Aorta (tissue), 5 donors: ENCODE results near the gene PINK1. TPM values are rescaled to one million over a fixed set of nuclear protein-coding genes. Genes with fewer than 3 reads are reported as not detected.
A peak's percentile ranks its signal among the peaks of the same experiment; 100 is the strongest.

Source experiments
- ATAC-seq: fragments of 200-7000 bp; cut with Tn5 transposase; one replicate; pipeline ENCODE4 v1.9.1; 2022; ENCODE audit warnings: moderate library complexity; ENCODE audit not compliant: low FRiP score
- DNase-seq, 2 donors: peaks; one replicate each; pipeline ENCODE4 v3.0.0-alpha.2; 2020
- H3K27ac ChIP-seq, 2 donors: one replicate each; pipeline ENCODE4 v1.5.1; 2013; ENCODE audit warnings: low read length in 2 of 2, mild to moderate bottlenecking in 2 of 2, moderate library complexity in 2 of 2, control low read depth in 1 of 2, inconsistent platforms in 1 of 2, low read depth in 1 of 2
- H3K27me3 ChIP-seq, 2 donors: one replicate each; pipeline ENCODE4 v1.6.1; 2013; ENCODE audit warnings: control low read depth in 1 of 2, low read length in 1 of 2, mild to moderate bottlenecking in 1 of 2, moderate library complexity in 1 of 2; ENCODE audit not compliant: insufficient read depth in 2 of 2, control insufficient read depth in 1 of 2
- H3K36me3 ChIP-seq, 2 donors: one replicate each; pipeline ENCODE4 v1.6.1; 2013; ENCODE audit warnings: control low read depth in 1 of 2, low read length in 1 of 2, mild to moderate bottlenecking in 1 of 2; ENCODE audit not compliant: insufficient read depth in 2 of 2, control insufficient read depth in 1 of 2
- H3K4me1 ChIP-seq, 2 donors: one replicate each; pipeline ENCODE4 v1.6.1; 2013; ENCODE audit warnings: low read length in 2 of 2, control low read depth in 1 of 2, mild to moderate bottlenecking in 1 of 2, moderate library complexity in 1 of 2; ENCODE audit not compliant: insufficient read depth in 2 of 2, control insufficient read depth in 1 of 2
- H3K4me3 ChIP-seq, 2 donors: one replicate each; pipeline ENCODE4 v1.5.1; 2013; ENCODE audit warnings: low read length in 2 of 2, control low read depth in 1 of 2, mild to moderate bottlenecking in 1 of 2
- H3K9me3 ChIP-seq: one replicate; pipeline ENCODE4 v1.6.1; 2013; ENCODE audit warnings: mild to moderate bottlenecking, low read length; ENCODE audit not compliant: control insufficient read depth
- WGBS, 2 donors: extraction: QIAGEN DNeasy Blood & Tissue Kit; methylation state at CpG; one replicate each; pipeline ENCODE4 v1.1.7; 2013; 5-methylcytosine and 5-hydroxymethylcytosine counted together
- intact Hi-C, 2 donors: fragments of 100-400 bp; cut with DNase I; formaldehyde crosslinking; loops; one replicate each; pipeline versions ENCODE4 v1.14.2 to v1.15.0; 2022
- long read RNA-seq, 2 donors: library from polyadenylated mRNA; unstranded; transcript quantifications; one replicate each; pipeline ENCODE4 v2.0.0, GENCODE V29; 2020 to 2021
- polyA plus RNA-seq, 2 donors: library from polyadenylated mRNA; stranded (reverse); fragments of 200-250 nt; gene quantifications; one replicate each; pipeline ENCODE4 v1.2.3, GENCODE V29; 2013
- total RNA-seq, 2 donors: library from RNA; stranded (reverse); fragmentation: NEBNext Ultra II Directional; extraction: Animal tissue kit (Norgen Biotek cat#: 25700); gene quantifications; one replicate each; pipeline ENCODE4 v1.2.1, GENCODE V29; 2021
- donor health status: healthy with polysubstance abuse.
- donor health status: Bipolar disorder and iron deficiency.
- donor health status: DM: no; HTN: no; CAD: no.
- donor health status: DM: no; HTN: no; CAD: no.
- donor health status: DM: yes; HTN: yes; CAD: no.

The PINK1 gene
- total RNA-seq (10 to 100 TPM; 72.0 to 90.2 TPM), polyA plus RNA-seq (100 to 1,000 TPM in 1 of 2 donors, 10 to 100 TPM in 1; 94.6 to 129 TPM)
- long read RNA-seq, donor 1, transcript PINK1-202 (4 exons, 1,658 nt) = minor isoform, 8 of 128 reads
- long read RNA-seq, donor 1, transcript PINK1-201 (8 exons, 2,660 nt) = major isoform, 16 of 128 reads
- long read RNA-seq, donor 1, partial matches to known transcripts = 70 of 128 reads
- long read RNA-seq, donor 1, other reads (novel, unspliced or antisense) = 34 of 128 reads
- long read RNA-seq, donor 2, transcript PINK1-201 (8 exons, 2,660 nt) = major isoform, 127 of 167 reads
- long read RNA-seq, donor 2, partial matches to known transcripts = 28 of 167 reads
- long read RNA-seq, donor 2, other reads (novel, unspliced or antisense) = 11 of 167 reads

- no peaks in the 10 kb centered on the region for H3K9me3 ChIP-seq
- 0 to 1% methylated on average over 78 to 93 of the region's 93 CpGs for WGBS, 2 donors
- H3K27ac ChIP-seq = peak within 1 kb of the TSS in 1 of 2 donors; percentile 84
- H3K27me3 ChIP-seq = no peaks in the 10 kb centered on the region
- peaks cover 0 to 6% of the 10 kb centered on the region in 2 donors for H3K4me1 ChIP-seq
- intact Hi-C loops = loop anchor here (1.0 to 5.0 kb wide), 3 partner anchors 27 to 111 kb away; partner anchors contain the start of gene DDOST (in 1 of the 2)
- peak within 1 kb of the TSS; percentile 54 to 98 for H3K4me3 ChIP-seq
- peak; percentile 90 for ATAC-seq
- peaks cover 0 to 2% of the 10 kb centered on the region in 2 donors for H3K36me3 ChIP-seq
- DNase-seq = peak; percentile 81 to 95
These were observed at the start of gene PINK1 for GRCh38 chr1:20633190-20634064. PINK1 (plus strand) TSS chr1:20633458; CDS start chr1:20633549, 91 bp downstream.

GRCh38 chr1:20584890-20585289 lies 48.4 kb upstream of the PINK1 start:
- no peak for ATAC-seq
- intact Hi-C loops = no loop called here
- WGBS, 2 donors = 60 to 63% methylated on average over 2 of the region's 2 CpGs

GRCh38 chr1:20586953-20587660 lies 46.2 kb upstream of the PINK1 start:
- H3K4me1 ChIP-seq = no peaks in the 10 kb centered on the region
- H3K27ac ChIP-seq = no peak overlapping the region
- WGBS, 2 donors = 57 to 64% methylated on average over 9 to 10 of the region's 10 CpGs
- H3K4me3 ChIP-seq = no peak overlapping the region
- peak; percentile 30 for ATAC-seq
- intact Hi-C loops = no loop called here
- H3K27me3 ChIP-seq = no peaks in the 10 kb centered on the region
- no peak for DNase-seq
- no peaks in the 10 kb centered on the region for H3K9me3 ChIP-seq
- no peaks in the 10 kb centered on the region for H3K36me3 ChIP-seq

More at GRCh38 chr1:20584890-20585289, 48.4 kb upstream of the PINK1 start:
- Histone ChIP-seq H3K27me3 (no peaks in the 10 kb centered on the region), H3K36me3 (no peaks in the 10 kb centered on the region), H3K27ac (no peak overlapping the region), H3K4me1 (no peaks in the 10 kb centered on the region), H3K4me3 (no peak overlapping the region), H3K9me3 (no peaks in the 10 kb centered on the region)
- no peak for DNase-seq

- Histone ChIP-seq H3K27me3 (no peaks in the 10 kb centered on the region), H3K9me3 (no peaks in the 10 kb centered on the region), H3K4me1 (no peaks in the 10 kb centered on the region), H3K4me3 (no peak overlapping the region), H3K36me3 (no peaks in the 10 kb centered on the region), H3K27ac (no peak overlapping the region)
- 56 to 60% methylated on average over 2 of the region's 2 CpGs for WGBS, 2 donors
- ATAC-seq (peak; percentile 47), DNase-seq (no peak)
- intact Hi-C loops = no loop called here
These were observed 45.6 kb upstream of the PINK1 start for GRCh38 chr1:20587661-20588053.

- DNase-seq (no peak), ATAC-seq (peak; percentile 55)
- WGBS, 2 donors = 26 to 32% methylated on average over 11 of the region's 11 CpGs
- H3K9me3 ChIP-seq = no peaks in the 10 kb centered on the region
- intact Hi-C loops = no loop called here
- no peaks in the 10 kb centered on the region for H3K4me1 ChIP-seq
- no peaks in the 10 kb centered on the region for H3K36me3 ChIP-seq
- no peak within 1 kb of the TSS for H3K27ac ChIP-seq
- H3K27me3 ChIP-seq = no peaks in the 10 kb centered on the region
- no peak within 1 kb of the TSS for H3K4me3 ChIP-seq
These were observed 44.5 kb upstream of the PINK1 start, which contains the start of gene CDA for GRCh38 chr1:20588634-20589225. CDA (plus strand) TSS chr1:20589097; CDS start chr1:20589130, 33 bp downstream.

- Histone ChIP-seq H3K4me1 (no peaks in the 10 kb centered on the region), H3K9me3 (no peaks in the 10 kb centered on the region), H3K36me3 (no peaks in the 10 kb centered on the region), H3K4me3 (no peak overlapping the region), H3K27me3 (no peaks in the 10 kb centered on the region), H3K27ac (no peak overlapping the region)
- intact Hi-C loops = no loop called here
- ATAC-seq (peak; percentile 69), DNase-seq (peak; percentile 73 to 84)
- 6 to 7% methylated on average over 24 of the region's 24 CpGs for WGBS, 2 donors
These were observed 43.7 kb upstream of the PINK1 start for GRCh38 chr1:20589331-20590278.

- intact Hi-C loops = no loop called here
- no peaks in the 10 kb centered on the region for H3K36me3 ChIP-seq
- no peak overlapping the region for H3K4me3 ChIP-seq
- 40 to 44% methylated on average over 7 of the region's 7 CpGs for WGBS, 2 donors
- H3K27me3 ChIP-seq = no peaks in the 10 kb centered on the region
- DNase-seq (no peak), ATAC-seq (peak; percentile 56)
- no peaks in the 10 kb centered on the region for H3K4me1 ChIP-seq
- no peak overlapping the region for H3K27ac ChIP-seq
- no peaks in the 10 kb centered on the region for H3K9me3 ChIP-seq
These were observed 42.9 kb upstream of the PINK1 start for GRCh38 chr1:20590306-20590777.
